ENCODE results near the gene RCL1. TPM values are rescaled to one million over a fixed set of nuclear protein-coding genes. Genes with fewer than 3 reads are reported as not detected.

RCL1 gene
- total RNA-seq, 1 experiment from 2014 or later, result 9.5 TPM

DNA sequence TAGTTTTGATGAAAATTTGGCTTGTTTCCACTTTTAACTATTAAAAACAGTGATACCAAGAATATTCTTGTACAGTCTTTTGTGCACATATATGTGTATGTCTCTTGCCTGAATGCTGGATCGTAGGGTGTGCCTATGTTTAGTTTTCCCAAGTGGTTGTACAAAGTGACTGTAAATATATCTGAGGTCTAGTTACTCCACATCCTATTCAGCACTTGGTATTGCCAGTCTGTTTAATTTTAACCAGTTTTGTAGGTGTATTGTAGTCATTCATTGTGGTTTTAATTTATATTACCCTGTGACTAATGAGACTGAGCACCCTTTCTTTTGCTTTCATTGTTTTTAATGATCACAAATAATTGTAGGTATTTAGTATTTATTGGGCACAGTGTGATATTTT lies 17.8 kb downstream of the RCL1 start:
- no peak overlapping the region for H3K27ac ChIP-seq
- H3K27me3 ChIP-seq (ENCODE audit: insufficient read depth, low read depth), result no peaks in the 10 kb centered on the region
- H3K36me3 ChIP-seq (ENCODE audit: low read depth), result no peaks in the 10 kb centered on the region
- no peaks in the 10 kb centered on the region; the same call in 1 of the 2 replicates for H4K20me1 ChIP-seq (ENCODE audit: insufficient read depth)
- H3F3A ChIP-seq (ENCODE audit: insufficient read depth, low read depth), result no peaks in the 10 kb centered on the region; the same call in 1 of the 2 replicates
- no peak for TF ChIP-seq EZH2 (IDR thresholded peaks at IDR 0.05; ENCODE audit: low read depth)
- TF ChIP-seq, protein P1, sequence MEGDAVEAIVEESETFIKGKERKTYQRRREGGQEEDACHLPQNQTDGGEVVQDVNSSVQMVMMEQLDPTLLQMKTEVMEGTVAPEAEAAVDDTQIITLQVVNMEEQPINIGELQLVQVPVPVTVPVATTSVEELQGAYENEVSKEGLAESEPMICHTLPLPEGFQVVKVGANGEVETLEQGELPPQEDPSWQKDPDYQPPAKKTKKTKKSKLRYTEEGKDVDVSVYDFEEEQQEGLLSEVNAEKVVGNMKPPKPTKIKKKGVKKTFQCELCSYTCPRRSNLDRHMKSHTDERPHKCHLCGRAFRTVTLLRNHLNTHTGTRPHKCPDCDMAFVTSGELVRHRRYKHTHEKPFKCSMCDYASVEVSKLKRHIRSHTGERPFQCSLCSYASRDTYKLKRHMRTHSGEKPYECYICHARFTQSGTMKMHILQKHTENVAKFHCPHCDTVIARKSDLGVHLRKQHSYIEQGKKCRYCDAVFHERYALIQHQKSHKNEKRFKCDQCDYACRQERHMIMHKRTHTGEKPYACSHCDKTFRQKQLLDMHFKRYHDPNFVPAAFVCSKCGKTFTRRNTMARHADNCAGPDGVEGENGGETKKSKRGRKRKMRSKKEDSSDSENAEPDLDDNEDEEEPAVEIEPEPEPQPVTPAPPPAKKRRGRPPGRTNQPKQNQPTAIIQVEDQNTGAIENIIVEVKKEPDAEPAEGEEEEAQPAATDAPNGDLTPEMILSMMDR (conservative IDR thresholded peaks at IDR 0.05), result no peak
- POLR2A ChIA-PET (ENCODE audit: unreplicated experiment), result no interaction called here
- H3K9me3 ChIP-seq (ENCODE audit: insufficient read depth, low read depth), result no peaks in the 10 kb centered on the region
- H3K4me1 ChIP-seq (replicated peaks; ENCODE audit: insufficient read depth), result 0 out of 2 replicates have a peak, but pooled peaks cover 7% of the 10 kb centered on the region
- DNase-seq, result no peak
- BruUV-seq (replicated peaks), result no TSS peak
- no peak overlapping the region for H2AFZ ChIP-seq
- H3K4me3 ChIP-seq, result no peak overlapping the region
- CTCF ChIA-PET, result no interaction called here
- H3K79me2 ChIP-seq (ENCODE audit: low read depth), result peaks cover 80% of the 10 kb centered on the region
- H3K9me2 ChIP-seq (ENCODE audit: insufficient read depth), result no peaks in the 10 kb centered on the region
- H3K4me2 ChIP-seq, result no peak overlapping the region
- intact Hi-C loops (cut with micrococcal nuclease; ENCODE audit: unreplicated experiment), result no loop called here

DNA sequence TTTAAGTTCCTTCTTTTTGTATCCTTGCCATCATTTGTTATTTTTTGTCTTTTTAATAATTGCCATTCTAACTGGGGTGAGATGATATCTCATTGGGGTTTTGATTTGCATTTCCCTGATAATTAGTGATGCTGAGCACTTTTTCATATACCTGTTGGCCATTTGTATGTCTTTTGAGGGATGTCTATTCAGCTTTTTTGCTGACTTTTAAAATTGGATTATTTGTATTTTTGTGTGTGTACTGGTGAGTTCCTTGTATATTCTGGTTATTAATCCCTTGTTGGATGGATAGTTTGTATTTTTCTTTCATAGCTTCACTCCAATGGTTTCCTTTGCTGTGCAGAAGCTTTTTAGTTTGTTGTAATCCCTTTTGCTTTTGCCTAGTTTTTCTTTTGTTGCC lies 19.1 kb downstream of the RCL1 start:
- no TSS peak for BruUV-seq (replicated peaks)
- Histone ChIP-seq H3K27ac (no peak overlapping the region), H3K4me2 (no peak overlapping the region), H2AFZ (no peak overlapping the region), H3K79me2 (ENCODE audit: low read depth) (peaks cover 78% of the 10 kb centered on the region), H4K20me1 (ENCODE audit: insufficient read depth) (no peaks in the 10 kb centered on the region; the same call in 1 of the 2 replicates), H3K9me3 (ENCODE audit: insufficient read depth, low read depth) (no peaks in the 10 kb centered on the region), H3K27me3 (ENCODE audit: insufficient read depth, low read depth) (no peaks in the 10 kb centered on the region), H3F3A (ENCODE audit: insufficient read depth, low read depth) (no peaks in the 10 kb centered on the region; the same call in 1 of the 2 replicates), H3K36me3 (ENCODE audit: low read depth) (no peaks in the 10 kb centered on the region), H3K4me3 (no peak overlapping the region), H3K9me2 (ENCODE audit: insufficient read depth) (no peaks in the 10 kb centered on the region), H3K4me1 (replicated peaks; ENCODE audit: insufficient read depth) (0 out of 2 replicates have a peak, but pooled peaks cover 7% of the 10 kb centered on the region)
- intact Hi-C loops (cut with micrococcal nuclease; ENCODE audit: unreplicated experiment), result no loop called here
- no peak for DNase-seq
- POLR2A ChIA-PET (ENCODE audit: unreplicated experiment), result no interaction called here
- CTCF ChIA-PET, result no interaction called here
- TF ChIP-seq, protein P1 (conservative IDR thresholded peaks at IDR 0.05), result no peak
- TF ChIP-seq EZH2 (IDR thresholded peaks at IDR 0.05; ENCODE audit: low read depth), result no peak

DNA sequence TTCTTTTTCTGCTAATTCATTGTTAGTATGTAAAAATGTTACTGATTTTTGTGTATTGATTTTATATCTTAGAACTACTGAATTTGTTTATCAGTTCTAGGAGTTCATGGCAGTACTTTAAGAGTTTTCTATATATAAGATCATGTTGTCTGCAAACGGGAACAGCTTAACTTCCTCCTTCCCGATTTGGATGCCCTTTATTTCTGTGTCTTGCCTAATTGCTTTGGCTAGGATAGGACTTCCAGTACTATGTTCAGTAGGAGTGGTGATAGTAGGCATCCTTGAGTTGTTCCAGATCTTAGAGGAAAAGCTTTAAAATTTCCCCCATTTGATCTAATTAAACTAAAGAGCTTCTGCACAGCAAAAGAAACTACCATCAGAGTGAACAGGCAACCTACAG lies 20.1 kb downstream of the RCL1 start:
- intact Hi-C loops (cut with micrococcal nuclease; ENCODE audit: unreplicated experiment), result no loop called here
- no peak overlapping the region for H2AFZ ChIP-seq
- no peaks in the 10 kb centered on the region for H3K27me3 ChIP-seq (ENCODE audit: insufficient read depth, low read depth)
- TF ChIP-seq EZH2 (IDR thresholded peaks at IDR 0.05; ENCODE audit: low read depth), result no peak
- TF ChIP-seq, protein P1 (conservative IDR thresholded peaks at IDR 0.05), result no peak
- no peaks in the 10 kb centered on the region for H3K36me3 ChIP-seq (ENCODE audit: low read depth)
- POLR2A ChIA-PET (ENCODE audit: unreplicated experiment), result no interaction called here
- H3K4me2 ChIP-seq, result no peak overlapping the region
- CTCF ChIA-PET, result no interaction called here
- no peaks in the 10 kb centered on the region for H3K9me2 ChIP-seq (ENCODE audit: insufficient read depth)
- H3K79me2 ChIP-seq (ENCODE audit: low read depth), result peaks cover 70% of the 10 kb centered on the region
- H3F3A ChIP-seq (ENCODE audit: insufficient read depth, low read depth), result no peaks in the 10 kb centered on the region; the same call in 1 of the 2 replicates
- H4K20me1 ChIP-seq (ENCODE audit: insufficient read depth), result no peaks in the 10 kb centered on the region; the same call in 1 of the 2 replicates
- H3K27ac ChIP-seq, result no peak overlapping the region
- no peaks in the 10 kb centered on the region for H3K9me3 ChIP-seq (ENCODE audit: insufficient read depth, low read depth)
- no peak for DNase-seq
- no TSS peak for BruUV-seq (replicated peaks)
- H3K4me3 ChIP-seq, result no peak overlapping the region
- 0 out of 2 replicates have a peak, but pooled peaks cover 7% of the 10 kb centered on the region for H3K4me1 ChIP-seq (replicated peaks; ENCODE audit: insufficient read depth)
